Epidermal melanocyte (primary cell): Measurements from ENCODE around the gene ALPK3.

Experiments used
- DNase-seq: peaks from one replicate; pipeline ENCODE4 v3.0.0; 2011; ENCODE audit warnings: low spot score; ENCODE audit not compliant: insufficient read length

The ALPK3 gene

DNA sequence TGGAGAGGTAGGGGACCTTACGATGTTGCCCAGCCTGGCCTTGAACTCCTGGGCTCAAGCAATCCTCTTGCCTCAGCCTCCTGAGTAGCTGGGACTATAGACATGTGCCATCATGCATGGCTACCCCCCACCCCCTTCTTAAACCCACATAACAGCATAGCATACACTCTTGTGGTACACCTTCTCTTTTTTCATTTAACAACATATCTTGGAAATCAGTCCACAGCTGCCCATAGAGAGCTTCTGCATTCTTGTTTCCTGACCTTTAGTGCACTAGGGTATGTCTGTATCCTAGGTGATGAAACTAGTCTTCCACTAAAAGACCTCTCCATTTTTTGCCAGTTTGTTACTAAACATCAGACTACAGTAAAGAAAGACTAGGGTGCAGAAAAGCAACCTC is 100.3 kb downstream of the ALPK3 start:
- DNase-seq: no peak

DNA sequence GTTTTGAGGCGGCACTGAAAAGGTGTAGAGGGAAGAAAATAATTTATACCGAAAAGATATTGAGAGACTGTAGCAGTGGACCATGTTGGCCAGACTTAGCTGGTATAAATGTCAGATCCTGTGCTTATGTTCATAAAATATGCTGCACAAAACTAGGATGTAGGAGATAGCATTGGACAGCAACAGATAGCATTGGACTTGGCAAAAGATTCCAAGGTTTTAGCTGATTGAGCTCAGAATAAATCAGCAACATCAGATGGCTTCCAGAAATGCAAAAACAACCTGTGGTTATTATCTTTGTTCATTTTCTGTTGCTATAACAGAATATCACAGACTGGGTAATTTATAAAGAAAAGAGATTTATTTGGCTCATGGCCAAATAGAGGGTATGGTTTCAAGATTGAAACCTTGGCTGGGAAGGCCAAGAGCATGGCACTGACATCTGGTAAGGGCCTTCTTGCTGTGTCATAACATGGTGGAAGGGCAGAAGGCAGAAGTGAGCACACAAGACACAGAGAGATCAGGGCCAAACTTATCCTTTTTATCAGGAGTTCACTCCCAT is 102.0 kb downstream of the ALPK3 start:
- DNase-seq: no peak

DNA sequence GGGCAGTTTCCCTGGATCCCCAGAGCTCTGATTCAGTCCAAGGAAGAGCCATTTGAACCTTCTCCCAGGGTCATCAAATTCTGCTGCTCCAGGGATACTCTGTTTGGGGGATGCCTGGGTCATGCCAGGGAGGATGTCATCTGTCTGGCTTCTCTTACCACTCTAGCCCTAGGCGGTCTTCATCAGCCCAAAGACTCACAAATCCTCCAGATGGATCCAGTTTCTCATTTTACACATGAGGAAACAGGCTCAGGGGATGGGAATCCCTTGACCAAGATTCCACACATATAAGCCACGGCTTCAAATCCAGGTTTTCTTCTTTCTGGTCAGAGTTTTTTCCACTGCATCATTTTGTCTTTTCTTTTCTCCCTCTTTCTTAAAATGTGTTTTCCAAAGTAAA is 104.0 kb downstream of the ALPK3 start:
- DNase-seq: no peak

DNA sequence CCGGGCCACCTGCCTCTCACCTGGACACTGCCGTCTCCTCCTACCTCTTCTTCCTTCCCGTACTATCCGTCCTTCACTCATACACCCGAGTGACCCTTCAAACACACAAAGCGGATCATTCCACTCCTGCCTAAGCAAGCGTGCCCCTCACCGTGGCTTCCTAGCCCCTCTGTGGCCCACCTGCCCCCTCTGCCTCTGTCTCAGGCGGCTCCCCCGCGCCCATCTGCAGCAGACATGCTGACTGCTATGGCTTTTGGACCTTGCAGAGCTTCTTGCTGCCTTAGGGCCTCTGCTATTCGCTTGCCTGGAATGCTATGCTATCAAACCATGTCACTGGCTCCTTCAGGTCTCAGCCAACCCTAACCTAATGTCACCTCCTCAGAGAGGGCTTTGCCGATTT is 105.4 kb downstream of the ALPK3 start:
- no peak for DNase-seq
